Cortex of kidney (tissue), 1 donor: ENCODE measurements around the gene SIRPG.
"Not testable (repeated sequence)": the region's sequence is repeated elsewhere in the genome, so short reads cannot be mapped to it uniquely, and the experiment has no call there.

ENCODE experiments used
- DNase-seq: peaks from one replicate; lab custom pipeline; 2025; lab: John Stamatoyannopoulos, UW

The SIRPG gene

DNA sequence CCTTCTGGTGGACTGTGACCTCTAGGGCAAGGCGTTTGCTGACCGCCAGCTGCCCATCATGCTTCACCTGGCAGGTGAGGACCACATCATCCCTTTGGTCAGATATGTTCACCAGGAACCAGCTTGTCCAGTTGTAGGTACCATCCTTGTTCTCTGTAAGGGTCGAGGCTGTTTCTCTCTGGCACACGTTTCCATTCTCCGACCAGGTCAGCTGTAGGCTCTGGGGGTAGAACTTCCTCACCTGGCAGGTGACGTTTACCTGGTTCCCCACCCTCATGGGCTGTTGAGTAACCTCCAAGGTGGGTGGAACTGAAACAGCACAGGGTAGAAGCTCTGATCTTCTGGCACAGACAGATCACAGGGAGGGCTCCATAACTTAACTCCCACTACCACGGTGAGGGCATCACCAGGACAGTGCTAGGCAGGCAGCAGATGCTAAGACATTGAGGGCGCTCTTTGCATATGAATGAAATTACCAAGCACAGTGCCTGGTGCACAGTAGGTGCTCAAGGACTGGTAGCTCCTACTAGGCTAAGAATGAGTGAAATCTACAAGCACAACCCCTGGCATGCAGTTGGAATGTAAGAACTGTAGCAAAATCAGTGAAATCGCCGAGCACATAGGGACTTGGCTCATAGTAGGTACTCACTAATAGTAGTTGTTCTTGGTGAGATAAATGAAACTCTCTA is 22.1 kb downstream of the SIRPG start:
- no peak for DNase-seq

DNA sequence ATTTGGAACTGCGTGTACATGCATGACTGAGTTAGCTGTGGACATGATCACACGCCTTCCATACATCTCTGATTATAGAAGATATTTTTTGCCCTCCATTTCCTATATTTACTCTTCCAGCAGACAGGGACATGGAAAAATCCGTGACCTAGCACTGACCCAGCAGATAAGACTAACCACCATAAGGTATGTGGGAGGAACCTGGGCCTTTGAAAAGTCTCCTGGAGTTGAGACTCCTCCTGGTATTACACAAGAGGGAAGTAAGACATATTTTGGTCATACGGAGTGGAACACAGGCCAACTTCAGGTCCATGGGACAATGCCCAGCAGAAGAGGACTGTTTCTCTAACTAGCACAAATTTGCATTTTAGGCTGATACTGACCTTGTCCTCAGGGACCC is 24.0 kb downstream of the SIRPG start:
- no peak for DNase-seq

DNA sequence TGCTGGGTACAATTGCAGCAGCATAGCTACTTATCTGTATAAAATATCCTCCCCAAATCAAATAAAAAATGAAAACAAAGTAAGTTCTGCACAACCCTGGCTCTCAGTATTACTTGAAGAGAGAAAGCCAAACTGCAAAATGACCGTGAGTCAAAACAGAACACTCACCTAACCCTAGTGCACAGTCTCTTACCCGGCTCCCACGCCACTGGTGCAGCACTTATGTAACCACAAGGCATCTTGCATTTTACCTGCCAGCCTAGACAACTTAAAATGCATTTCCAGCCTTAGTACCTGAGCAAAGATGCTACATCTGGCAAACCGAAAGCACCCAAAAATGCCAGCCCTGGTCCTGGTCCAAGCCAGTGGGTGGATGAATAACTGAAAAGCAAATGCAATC is 25.4 kb downstream of the SIRPG start:
- no peak for DNase-seq

DNA sequence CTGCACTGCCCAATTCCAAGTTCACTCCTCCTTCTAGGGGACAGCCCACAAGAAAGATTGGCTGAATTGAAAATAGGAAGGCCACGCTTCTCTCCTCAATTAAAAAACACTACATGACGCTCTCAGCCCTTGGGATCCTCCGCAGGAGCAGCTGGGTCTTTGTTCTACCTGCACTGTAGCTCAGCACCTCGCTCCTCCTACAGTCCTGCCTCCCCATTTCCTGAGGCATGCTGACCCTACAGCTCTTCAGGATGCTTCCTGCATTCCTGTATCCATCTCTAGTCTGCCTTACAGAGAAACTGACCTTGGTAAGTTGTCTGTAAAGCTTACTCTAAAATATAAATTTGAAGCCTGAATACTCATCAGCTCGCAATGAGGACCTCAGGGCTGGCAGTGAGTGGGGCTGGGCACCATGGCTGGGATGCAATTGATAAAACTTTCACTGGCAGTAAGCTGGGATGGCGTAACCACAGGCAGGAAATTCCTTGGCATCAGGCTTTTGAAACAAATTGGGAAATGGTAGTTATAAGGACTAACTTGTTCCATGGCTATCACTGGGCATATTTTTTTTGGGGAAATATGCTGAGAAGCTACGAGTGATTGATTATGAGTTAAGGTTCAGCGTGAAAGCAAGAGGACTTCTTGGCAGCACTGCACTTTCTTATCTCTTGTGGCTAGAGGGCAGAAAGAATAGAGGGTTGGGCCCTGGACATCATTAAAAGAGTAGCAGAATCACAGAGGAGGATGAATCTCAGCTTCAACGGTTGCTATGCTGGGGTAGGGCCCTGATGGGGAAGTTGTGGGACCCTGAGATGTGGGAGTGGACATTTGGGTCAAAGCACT is 26.0 kb downstream of the SIRPG start:
- no peak for DNase-seq

DNA sequence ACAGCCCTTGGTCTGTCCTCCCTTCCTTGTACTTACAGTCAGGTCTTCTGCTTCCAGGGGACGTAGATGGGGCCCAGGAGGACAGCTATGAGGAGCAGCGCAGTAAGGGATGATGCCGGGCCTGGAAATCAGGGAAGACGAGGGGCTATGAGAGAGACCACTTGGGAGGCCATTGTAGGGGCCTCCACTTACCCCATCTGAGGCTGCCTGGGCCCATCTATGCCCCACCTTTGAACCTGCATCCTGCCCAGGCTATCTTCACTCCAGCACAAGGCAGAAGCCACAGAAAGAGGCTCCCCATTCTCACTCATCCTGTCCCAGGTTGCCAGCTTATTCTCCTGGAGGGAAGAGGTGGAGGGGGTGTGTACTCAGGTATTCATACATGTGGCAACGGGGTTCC is 27.4 kb downstream of the SIRPG start:
- no peak for DNase-seq

DNA sequence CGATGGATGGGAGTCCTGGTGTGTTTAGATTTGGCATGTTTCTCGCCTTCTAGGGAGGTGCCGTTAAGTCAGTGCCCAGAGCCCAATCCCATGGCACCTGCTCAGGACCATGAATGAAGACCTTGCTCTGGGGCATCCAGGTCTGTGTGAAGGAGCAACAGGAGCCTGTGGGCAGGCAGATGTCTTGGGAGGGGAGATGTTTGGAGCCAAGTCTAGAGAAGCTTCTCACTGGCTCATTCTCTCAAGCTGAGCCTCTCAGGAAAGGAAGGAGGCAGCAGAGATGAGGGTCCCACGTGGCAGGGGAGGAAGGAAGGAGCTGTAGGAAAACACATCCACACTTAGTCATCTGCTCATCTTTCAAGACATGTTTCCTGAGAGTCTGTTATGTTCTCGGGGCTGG is 28.3 kb downstream of the SIRPG start:
- DNase-seq = no peak

DNA sequence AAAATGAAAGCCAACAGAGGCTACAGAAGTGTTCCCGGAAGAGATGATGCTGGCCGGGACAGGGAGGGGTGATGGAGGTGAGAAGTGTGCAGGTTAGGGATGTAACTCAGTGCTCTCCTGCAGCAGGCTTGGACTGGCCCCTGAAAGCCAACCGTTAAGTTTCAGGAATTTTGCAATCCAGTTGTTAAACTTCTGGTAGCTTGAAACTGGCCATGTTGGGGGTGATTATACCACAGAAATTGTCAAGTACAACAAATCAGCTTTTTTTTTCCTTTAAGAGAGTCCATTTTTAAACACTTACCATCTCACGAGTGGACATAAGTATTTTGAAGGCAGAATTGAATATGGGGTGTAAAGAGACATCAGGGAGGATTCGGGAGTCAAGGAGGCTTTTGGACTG is 29.0 kb downstream of the SIRPG start:
- DNase-seq = no peak

DNA sequence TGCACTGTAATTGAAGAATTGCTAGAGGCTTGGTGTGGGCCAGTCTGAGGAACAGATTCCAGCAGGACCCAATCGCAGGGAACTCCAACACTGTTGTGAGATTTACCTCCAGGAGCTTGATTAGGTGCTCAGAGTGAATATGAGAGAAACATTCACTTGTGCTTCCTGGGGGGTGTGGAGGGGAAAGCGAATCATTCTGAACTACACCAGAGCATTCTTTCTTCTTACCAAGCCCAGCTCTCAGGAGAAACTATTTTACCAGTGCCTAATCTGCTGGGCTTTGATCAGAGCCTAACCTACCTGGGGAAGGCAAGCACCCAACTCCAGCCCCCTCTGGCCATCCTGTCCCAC is 30.4 kb downstream of the SIRPG start:
- DNase-seq = no peak

DNA sequence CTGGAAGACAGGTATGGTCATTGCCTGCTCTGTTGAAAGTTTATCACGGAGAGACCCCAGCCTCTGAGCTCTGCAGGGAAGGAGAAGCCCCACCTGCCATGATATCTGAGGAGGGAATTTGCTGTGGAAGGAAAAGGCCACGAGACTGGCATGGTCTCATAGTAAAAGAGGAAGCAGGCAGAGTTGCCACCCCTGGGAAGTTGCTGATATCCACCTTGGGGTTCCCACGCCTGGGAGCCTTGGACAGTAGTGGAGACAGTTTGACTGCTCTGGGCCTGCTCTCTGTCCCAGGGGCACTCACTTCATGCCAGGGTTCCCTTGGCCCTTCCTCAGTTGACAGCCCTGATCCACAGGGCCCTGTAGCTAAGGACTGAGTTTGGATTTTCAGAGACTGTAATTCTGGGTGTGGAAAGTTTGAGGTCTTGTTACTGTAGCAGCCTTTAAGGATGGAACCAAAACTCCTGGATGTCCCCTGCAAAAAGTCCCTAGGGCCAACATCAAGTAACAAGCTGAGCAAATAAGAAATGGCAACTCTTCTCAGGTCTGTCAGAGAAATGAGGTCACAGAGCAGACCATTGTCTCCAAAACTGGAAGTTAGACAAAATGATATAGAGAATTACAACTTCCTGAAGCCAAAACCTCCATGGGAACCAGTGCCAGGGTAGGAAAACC is 30.9 kb downstream of the SIRPG start:
- DNase-seq = no peak

DNA sequence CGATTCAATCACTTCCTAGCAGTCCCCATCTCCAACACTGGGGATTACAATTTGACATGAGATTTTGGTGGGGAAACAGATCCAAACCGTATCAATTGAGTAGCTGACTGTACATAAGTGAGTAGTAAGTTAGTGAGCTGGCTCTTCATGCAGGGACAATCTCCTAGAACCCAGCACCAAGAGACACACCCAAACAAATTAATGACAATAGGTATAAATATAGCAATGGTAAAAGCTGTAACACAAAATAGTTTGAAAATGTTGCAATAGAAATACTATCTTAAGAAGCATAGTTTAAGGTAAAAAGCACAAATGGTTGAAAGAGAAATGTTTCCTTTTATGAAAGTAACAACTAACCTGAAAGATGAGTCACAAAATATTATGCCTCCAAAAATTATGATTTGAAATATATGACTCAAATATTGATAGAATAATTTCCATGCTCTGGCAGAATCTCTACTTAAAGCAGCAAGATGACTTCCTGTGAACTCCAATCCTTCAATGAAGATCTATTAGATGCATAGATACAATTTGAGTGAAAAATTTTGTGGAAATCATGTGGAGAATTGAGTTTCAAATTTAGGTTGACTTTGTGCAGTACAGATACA is 32.4 kb downstream of the SIRPG start:
- DNase-seq = no peak

DNA sequence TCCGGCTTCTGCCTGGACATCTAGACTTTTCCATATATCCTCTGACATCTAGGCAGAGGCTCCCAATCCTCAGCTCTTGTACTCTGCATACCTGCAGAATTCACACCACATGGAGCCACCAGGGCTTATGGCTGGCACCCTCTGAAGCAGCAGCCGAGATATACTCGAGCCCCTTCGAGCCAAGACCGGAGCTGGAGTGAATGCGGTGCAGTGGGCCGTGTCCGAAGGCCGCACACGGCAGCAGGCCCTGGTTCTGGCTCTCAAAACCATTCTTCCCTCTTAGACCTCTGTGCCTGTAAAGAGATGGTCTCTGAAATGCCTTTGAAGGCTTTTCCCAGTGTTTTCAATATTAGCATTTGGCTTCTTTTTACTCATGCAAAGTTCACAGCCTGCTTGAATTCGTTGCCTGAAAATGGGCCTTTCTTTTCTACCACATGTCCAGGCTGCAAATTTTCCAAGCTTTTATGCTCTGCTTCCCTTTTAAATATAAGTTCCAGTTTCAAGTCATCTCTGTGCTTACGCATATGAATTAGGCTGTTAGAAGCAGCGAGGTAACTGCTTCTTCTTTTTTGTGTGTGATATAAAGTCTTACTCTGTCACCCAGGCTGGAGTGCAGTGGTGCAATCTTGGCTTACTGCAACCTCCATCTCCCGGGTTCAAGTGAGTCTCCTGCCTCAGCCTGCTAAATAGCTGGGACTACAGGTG is 33.9 kb downstream of the SIRPG start:
- DNase-seq = no peak

DNA sequence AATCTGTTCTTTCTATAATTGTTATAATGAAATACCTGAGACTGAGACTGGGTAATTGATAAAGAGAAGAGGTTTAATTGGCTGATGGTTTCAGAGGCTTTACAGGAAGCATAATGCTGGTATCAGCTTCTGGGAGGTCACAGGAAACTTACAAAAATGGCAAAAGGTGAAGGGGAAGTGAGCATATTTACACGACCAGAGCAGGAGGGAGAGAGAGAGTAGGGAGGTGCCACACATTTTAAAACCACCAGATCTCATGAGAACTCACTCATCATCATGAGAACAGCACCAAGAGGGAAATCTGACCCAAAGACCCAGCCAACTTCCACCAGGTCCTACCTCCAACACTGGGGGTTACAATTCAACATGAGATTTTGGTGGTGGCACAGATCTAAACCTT is 35.1 kb downstream of the SIRPG start:
- DNase-seq = no peak

DNA sequence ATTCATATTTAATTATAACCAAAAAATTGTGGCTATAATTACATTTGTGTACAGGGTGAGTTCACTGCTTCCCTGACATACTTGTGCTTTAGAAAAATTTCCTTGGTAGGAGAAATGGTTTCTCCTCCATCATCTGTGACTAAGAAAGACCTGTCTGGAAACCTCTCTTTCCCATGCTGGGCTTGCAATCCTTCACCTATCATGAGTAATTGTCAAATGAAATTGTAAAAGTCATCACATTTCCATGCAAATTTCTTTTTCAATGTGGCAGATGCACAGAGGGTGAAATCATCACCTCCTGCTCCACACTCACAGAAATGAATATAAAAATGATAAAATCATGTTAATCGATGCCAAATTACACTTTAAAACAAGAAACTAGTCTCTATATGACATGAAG is 36.3 kb downstream of the SIRPG start:
- no peak for DNase-seq

DNA sequence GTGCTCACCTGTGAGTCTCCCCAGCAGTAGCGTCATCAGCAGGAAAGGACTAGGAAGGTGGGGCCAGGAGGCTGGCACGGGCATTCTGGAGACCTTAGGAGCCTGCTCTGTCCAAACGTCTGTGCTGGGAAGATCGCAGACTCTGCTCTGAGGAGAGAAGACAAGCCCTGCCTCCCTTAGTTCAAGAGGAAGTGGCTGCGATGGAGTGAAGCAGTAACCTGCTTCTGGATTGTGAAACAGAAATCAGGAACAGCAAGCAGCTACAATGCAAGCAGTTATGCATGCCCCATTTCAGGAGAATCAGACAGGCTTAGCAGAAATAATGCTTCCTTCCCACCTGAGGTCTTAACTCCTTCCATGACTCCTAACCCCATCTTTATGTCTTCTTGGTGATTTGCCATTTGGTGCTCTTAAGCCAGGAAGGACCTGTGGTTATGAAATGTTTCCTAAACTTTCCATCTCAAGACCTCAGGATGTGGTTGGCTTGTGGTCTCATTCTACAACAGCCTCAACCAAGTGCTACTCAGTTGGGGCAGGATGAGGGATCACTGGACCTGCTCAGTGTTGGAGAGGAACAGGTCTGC is 37.6 kb downstream of the SIRPG start, which contains the start of gene SIRPB1:
TSS of gene SIRPB1 (minus strand) at position 149 of the 584 bp plus-strand sequence. CDS start at position 84, 65 bp downstream.
- no peak for DNase-seq

DNA sequence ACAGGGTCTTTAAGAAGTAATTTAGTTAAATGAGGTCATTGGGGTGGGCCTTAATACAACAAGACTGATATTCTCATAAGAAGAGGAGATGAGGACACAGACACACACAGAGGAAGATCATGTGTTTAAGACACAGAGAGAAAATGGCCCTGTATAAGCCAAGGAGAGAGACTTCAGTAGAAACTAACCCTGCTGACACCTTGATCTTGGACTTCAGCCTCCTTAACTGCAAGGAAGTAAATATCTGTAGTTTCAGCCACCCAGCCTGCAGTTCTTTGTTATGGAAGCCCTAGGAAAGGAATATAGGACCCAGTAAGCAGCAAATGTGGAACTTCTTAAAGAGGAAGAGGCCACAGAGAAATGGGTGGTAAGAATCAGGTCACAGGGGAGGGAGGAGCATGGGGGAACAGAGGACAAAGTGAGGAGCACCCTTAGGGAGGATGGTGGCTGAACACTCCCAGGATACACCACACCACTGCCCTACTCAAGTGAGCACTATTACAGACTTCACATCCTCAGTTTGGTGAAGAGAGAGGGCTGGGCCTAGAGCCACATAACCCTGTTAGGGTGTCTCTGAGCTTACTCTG is 38.5 kb downstream of the SIRPG start:
- DNase-seq = no peak

DNA sequence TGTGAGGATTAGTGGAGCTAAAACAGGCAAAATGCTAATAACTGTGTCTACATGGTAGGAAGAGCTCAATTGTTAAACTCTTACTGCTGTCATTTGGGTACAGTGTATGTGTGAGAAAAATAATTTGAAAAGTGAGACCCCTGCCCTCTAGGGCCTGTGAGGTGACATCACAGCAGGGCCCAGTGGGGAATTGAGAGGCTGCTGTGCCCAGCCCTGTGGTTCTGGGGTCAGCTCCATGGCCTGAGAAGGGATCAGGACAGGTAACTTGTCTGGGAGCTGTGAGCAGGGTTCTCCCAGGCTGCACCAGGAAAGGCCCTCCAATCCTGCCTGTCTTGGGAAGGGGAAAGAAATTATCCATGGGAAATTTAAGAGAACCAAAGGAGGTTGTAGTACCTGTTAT is 39.1 kb downstream of the SIRPG start:
- DNase-seq = no peak

DNA sequence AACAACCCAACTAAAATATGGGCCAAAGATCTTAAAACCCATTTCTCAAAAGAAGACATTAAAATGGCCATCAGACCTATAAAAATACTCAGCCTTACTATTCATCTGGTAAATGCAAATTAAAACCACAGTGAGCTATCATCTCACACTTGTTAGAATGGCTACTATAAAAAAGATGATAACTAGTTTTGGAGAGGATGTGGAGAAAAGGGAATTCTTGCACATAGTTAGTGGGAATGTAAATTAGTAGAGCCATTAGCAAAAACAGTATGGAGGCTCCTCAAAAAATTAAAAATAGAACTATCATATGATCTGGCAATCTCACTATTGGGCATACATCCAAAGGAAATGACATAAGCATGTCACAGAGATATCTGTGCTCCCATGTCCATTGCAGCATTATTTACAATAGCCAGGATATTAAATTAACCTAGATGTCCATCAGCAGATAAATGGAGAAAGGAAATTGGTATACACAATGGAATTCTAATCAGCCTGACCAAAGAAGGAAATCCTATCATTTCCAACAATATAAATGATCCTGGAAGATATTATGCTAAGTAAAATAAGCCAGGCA is 40.6 kb downstream of the SIRPG start:
- no peak for DNase-seq

DNA sequence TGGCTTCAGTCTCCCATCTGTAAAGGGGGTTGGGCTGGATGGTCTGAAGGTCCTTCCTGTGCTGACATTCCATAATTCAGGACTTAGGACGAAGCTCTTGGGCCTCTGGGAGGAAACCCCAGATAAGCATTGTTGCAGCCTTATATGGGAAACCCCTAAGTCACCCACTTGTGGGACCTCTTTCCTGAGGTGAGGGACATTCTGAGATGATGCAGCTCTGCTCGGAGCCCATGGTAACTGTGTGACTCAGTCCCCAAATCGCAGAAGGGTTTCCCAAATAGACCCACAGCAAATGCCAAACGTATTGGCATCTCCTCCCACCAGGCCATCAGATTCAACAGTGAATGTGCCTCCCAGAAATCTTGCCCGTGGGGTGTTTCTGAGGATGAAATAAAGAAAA is 47.2 kb downstream of the SIRPG start:
- not testable (repeated sequence) for DNase-seq

DNA sequence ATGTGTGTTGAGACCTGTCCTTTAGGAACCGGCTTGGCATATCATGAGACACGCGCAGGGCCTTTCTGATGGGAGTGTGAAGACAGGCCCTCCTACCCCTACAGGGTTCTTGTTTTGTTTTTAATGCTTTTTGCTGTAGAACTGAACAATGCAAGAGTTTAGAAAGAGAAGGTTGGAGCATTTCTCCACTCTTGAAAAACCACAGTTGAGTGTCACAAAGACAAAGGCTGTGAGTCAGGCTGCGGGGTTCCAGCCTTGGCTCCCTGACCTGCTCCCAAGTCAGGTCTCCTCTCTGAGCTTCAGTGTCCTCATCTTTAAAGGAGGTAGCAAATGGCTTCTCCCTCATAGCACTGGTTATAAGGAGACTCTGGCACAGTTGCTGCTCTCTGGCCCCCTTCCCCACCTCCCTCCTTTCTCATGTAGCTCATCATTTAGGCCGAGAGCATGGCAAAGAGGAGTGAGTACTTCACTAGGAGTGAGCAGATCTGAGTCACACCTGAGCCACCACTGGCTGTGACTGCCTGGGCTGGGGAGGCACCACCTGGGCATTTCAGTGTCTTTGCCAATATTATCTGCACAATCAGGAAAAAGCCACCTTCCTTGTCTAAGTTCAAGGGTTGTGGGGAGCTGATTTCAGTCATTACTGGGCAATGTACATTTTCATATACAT is 48.8 kb downstream of the SIRPG start:
- DNase-seq = not testable (repeated sequence)

DNA sequence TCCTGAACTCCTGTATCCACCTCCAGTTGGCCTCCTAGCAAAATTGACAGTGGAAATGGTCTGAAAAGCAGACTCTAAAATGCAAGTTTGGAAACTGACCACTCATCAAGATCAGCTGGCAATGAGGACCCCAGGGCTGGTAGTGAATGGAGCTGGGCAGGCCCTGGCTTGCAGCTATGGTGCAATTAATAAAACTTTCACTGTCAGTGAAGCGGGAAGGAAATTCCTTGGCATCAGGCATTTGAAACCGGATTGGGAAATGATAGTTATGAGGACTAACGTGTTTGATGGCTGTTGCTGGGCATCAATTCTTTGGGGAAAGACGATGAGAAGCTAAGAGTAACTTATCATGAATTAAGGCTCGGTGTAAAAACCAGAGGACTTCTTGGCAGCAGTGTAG is 56.8 kb downstream of the SIRPG start:
- no peak for DNase-seq
